K562 (cell line): Measurements from ENCODE around the gene RPLP2. TPM values are rescaled to one million over a fixed set of nuclear protein-coding genes. Genes with fewer than 3 reads are reported as not detected.

ENCODE experiments used
- CREB5 ChIP-seq: fragments of 250-450 bp; sonication (Bioruptor Pico); IDR thresholded peaks from 2 replicates; pipeline ENCODE4 v1.5.0; 2020; ENCODE audit warnings: mild to moderate bottlenecking
- CTCF ChIP-seq, 3 experiments: IDR thresholded peaks in 2 of 3; conservative IDR thresholded peaks in 1 of 3; 2 replicates each; pipeline ENCODE4 v1.5.1; 2011 to 2012; ENCODE audit warnings: low read length in 3 of 3, mild to moderate bottlenecking in 3 of 3, control low read depth in 2 of 3, improper control_type of control experiment in 1 of 3, inconsistent platforms in 1 of 3, low read depth in 1 of 3, mixed read lengths in 1 of 3, moderate library complexity in 1 of 3; ENCODE audit not compliant: insufficient read depth in 2 of 3
- GABPA ChIP-seq: fragments of 200-800 bp; sonication (Bioruptor generic); conservative IDR thresholded peaks from 2 replicates; pipeline ENCODE4 v1.6.1; 2016; ENCODE audit warnings: low read depth, missing genetic modification characterization, missing compliant biosample characterization
- HIVEP1 ChIP-seq: fragments of 250-450 bp; sonication (Bioruptor Pico); IDR thresholded peaks from 2 replicates; pipeline ENCODE4 v1.4.0; 2020; ENCODE audit warnings: mild to moderate bottlenecking
- HNRNPH1 ChIP-seq: fragments of 200-400 bp; formaldehyde crosslinking; optimal IDR thresholded peaks from 2 replicates; pipeline ENCODE3; 2017; ENCODE audit warnings: low read depth, mild to moderate bottlenecking, low read length, moderate library complexity
- KAT8 ChIP-seq: fragments of 450-650 bp; IDR thresholded peaks from 2 replicates; pipeline ENCODE4 v1.6.1; 2016; ENCODE audit warnings: low read depth, mild to moderate bottlenecking
- LARP7 ChIP-seq: fragments of 450-650 bp; IDR thresholded peaks from 2 replicates; pipeline ENCODE4 v1.6.1; 2016
- MAFG ChIP-seq: fragments of 450-650 bp; conservative IDR thresholded peaks from 2 replicates; pipeline ENCODE4 v1.6.1; 2016; ENCODE audit warnings: missing genetic modification characterization, missing compliant biosample characterization
- MCM7 ChIP-seq, 2 experiments: fragments of 450-650 bp; IDR thresholded peaks; 2 replicates each; pipeline ENCODE4 v1.6.1; 2016 to 2018
- OTX1 ChIP-seq: fragments of 450-650 bp; formaldehyde crosslinking; IDR thresholded peaks from 2 replicates; pipeline ENCODE4 v1.4.0; 2022; ENCODE audit warnings: mild to moderate bottlenecking
- RBM15 ChIP-seq: fragments of 200-400 bp; formaldehyde crosslinking; IDR thresholded peaks from 2 replicates; pipeline ENCODE4 v1.6.1; 2018; ENCODE audit warnings: mild to moderate bottlenecking, low read length, moderate library complexity; ENCODE audit not compliant: insufficient read depth
- RNF219 ChIP-seq: fragments of 250-450 bp; sonication (Bioruptor Pico); IDR thresholded peaks from 2 replicates; pipeline ENCODE4 v1.5.0; 2022; ENCODE audit warnings: mild to moderate bottlenecking
- SAFB ChIP-seq: fragments of 200-400 bp; formaldehyde crosslinking; IDR thresholded peaks from 2 replicates; pipeline ENCODE4 v1.6.1; 2017; ENCODE audit warnings: low read depth, low read length, borderline replicate concordance
- SMAD2 ChIP-seq: fragments of 150-350 bp; IDR thresholded peaks from 2 replicates; pipeline ENCODE4 v1.6.1; 2014; ENCODE audit warnings: low read depth, mild to moderate bottlenecking, low read length
- SNIP1 ChIP-seq: fragments of 450-650 bp; IDR thresholded peaks from 2 replicates; pipeline ENCODE4 v1.7.1; 2017; ENCODE audit warnings: low read depth, mild to moderate bottlenecking
- TAL1 ChIP-seq: fragments of 450-650 bp; IDR thresholded peaks from 2 replicates; pipeline ENCODE4 v1.6.1; 2016; ENCODE audit warnings: mild to moderate bottlenecking
- TBP ChIP-seq: optimal IDR thresholded peaks from 2 replicates; pipeline ENCODE3; 2011; ENCODE audit warnings: low read depth, low read length, improper control_type of control experiment
- ZC3H11A ChIP-seq: IDR thresholded peaks from 2 replicates; pipeline ENCODE4 v1.6.1; 2012; ENCODE audit warnings: low read depth, low read length, improper control_type of control experiment
- ZNF12 ChIP-seq: sonication (generic); formaldehyde crosslinking; IDR thresholded peaks from 2 replicates; pipeline ENCODE4 v1.4.0; 2020; ENCODE audit warnings: mild to moderate bottlenecking, missing genetic modification reagents
- ZNF311 ChIP-seq: fragments of 250-450 bp; sonication (Bioruptor Pico); IDR thresholded peaks from 2 replicates; pipeline ENCODE4 v1.4.0; 2020; ENCODE audit warnings: mild to moderate bottlenecking, moderate library complexity
- ZNF41 ChIP-seq: fragments of 250-450 bp; sonication (Bioruptor Pico); conservative IDR thresholded peaks from 2 replicates; pipeline ENCODE4 v1.4.0; 2020; ENCODE audit warnings: mild to moderate bottlenecking
- ZNF436 ChIP-seq: fragments of 250-450, 450-650 bp; sonication (Bioruptor Pico); formaldehyde crosslinking; IDR thresholded peaks from 2 replicates; pipeline ENCODE4 v1.7.0; 2020; ENCODE audit warnings: mild to moderate bottlenecking
- ZNF511 ChIP-seq: sonication (generic); formaldehyde crosslinking; IDR thresholded peaks from 2 replicates; pipeline ENCODE4 v1.8.0; 2022; ENCODE audit warnings: mild to moderate bottlenecking, missing genetic modification reagents
- ZNF583 ChIP-seq: fragments of 250-450 bp; sonication (Bioruptor Pico); IDR thresholded peaks from 2 replicates; pipeline ENCODE4 v1.4.0; 2020
- ZNF584 ChIP-seq: fragments of 200-800 bp; sonication (Bioruptor generic); IDR thresholded peaks from 2 replicates; pipeline ENCODE4 v1.6.1; 2016; ENCODE audit warnings: low read depth, mild to moderate bottlenecking, missing genetic modification characterization, missing compliant biosample characterization
- polyA plus RNA-seq, 8 experiments: library from polyadenylated mRNA; depleted of rRNA in 4 of 8; stranded (reverse) in 5 of 8; unstranded in 3 of 8; fragments of >200 nt; fragmentation: Nextera tagmentation in 2 of 8; fragmentation: Illumina TruSeq in 1 of 8; extraction: Ambion mirVana in 2 of 8; extraction: Trizol in 1 of 8; gene quantifications; 2 replicates each; pipeline versions ENCODE4 v1.2.1 to v1.2.3, GENCODE V29; 2011 to 2014; ENCODE audit warnings: inconsistent platforms in 1 of 8, missing spikeins in 1 of 8
- total RNA-seq, 7 experiments: library from RNA; depleted of rRNA in 6 of 7; stranded (reverse); fragments of >200 nt in 6 of 7; fragmentation: Illumina TruSeq in 2 of 7; extraction: Trizol in 2 of 7; gene quantifications; 2 replicates each; pipeline versions ENCODE4 v1.2.1 to v1.2.3, GENCODE V29; 2011 to 2021; ENCODE audit warnings: low replicate concordance in 1 of 7

The RPLP2 gene
- total and polyA plus RNA-seq, 9 of the 15 experiments (the other 6 are each of a cell fraction or from before 2014, with no cell fraction given) = 528 to 3,807 (median 1,633) TPM

GRCh38 chr11:809287-810039 is at the start of gene RPLP2 (continued):
- TF ChIP-seq KAT8 (no peak), ZC3H11A (0 out of 2 replicates have a peak, but pooled peaks have one; percentile 30), RNF219 (CRISPR knock-in tag) (no peak), HIVEP1 (CRISPR knock-in tag) (no peak), ZNF584 (CRISPR knock-in tag) (peak; percentile 69; the same call in 1 of the 2 replicates), SNIP1 (no peak), CTCF (IDR thresholded peaks at IDR 0.05 in 2 of 3, conservative IDR thresholded peaks at IDR 0.05 in 1 of 3; ENCODE audit: insufficient read depth in 2 of 3, low read depth in 1 of 3, low read length in 3 of 3) (no peak; a peak in 1 of 6 replicates), ZNF436 (CRISPR knock-in tag) (no peak), CREB5 (CRISPR knock-in tag) (no peak), ZNF41 (CRISPR knock-in tag) (no peak), MAFG (no peak), GABPA (peak; percentile 99), TAL1 (no peak), TBP (peak; percentile 98), SMAD2 (no peak), OTX1 (CRISPR knock-in tag) (0 out of 2 replicates have a peak, but pooled peaks have one; percentile 27), MCM7 (IDR thresholded peaks at IDR 0.05) (no peak), ZNF583 (CRISPR knock-in tag) (0 out of 2 replicates have a peak, but pooled peaks have one; percentile 66), RBM15 (no peak), ZNF311 (CRISPR knock-in tag) (no peak), ZNF12 (CRISPR knock-in tag) (no peak), ZNF511 (CRISPR knock-in tag) (peak; percentile 69), LARP7 (peak; percentile 80; the same call in 1 of the 2 replicates), SAFB (no peak; the same call in 1 of the 2 replicates), HNRNPH1 (no peak)
